M059J (cell line): ENCODE measurements around the gene ZNF562. TPM values are rescaled to one million over a fixed set of nuclear protein-coding genes. Genes with fewer than 3 reads are reported as not detected.
"Not testable (repeated sequence)": the region's sequence is repeated elsewhere in the genome, so short reads cannot be mapped to it uniquely, and the experiment has no call there.

Source experiments
- DNase-seq: peaks from one replicate; pipeline ENCODE4 v3.0.0-alpha.2; 2012; ENCODE audit warnings: low read depth
- total RNA-seq: library from RNA; depleted of rRNA; stranded (reverse); fragments of >200 nt; shearing (Covaris generic); gene quantifications from 2 replicates; pipeline ENCODE4 v1.2.3, GENCODE V29; 2014; rRNA removed

The ZNF562 gene
- total RNA-seq: 17.4 and 27.4 TPM in 2 replicates

DNA sequence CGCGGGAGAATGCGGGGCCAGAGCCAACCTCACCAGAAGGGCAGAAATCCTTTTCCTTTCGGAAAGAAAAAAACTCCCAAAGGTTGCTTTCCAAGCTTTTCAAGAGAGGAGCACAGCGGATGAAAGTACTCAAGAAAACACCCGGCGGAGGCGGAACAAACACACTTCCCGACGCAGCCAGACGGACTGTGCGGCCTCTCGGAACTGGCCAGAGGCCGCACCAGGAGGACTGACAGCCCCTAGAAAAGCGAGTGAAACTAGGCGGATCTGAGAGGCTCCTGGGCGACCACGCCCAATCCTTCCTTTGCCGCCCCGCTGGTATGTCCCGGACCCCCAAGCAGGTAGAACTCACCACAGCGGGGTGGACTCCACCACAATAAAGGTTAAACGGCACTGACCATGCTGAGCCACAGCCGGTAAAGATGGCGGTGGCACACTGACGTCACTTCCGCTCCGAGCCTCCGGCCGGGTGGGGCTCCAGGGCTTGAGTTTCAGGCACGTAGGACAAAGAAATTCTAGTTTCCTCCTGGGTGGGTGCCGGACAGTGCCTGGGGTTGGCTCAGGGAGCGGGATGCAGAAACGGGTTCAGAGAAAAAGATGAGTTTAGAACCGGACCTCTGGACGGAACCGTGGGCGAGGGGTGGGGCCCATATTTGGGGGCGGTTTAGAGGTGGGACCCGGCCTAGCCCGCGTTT lies at the start of gene ZNF562:
Gene ZNF562, minus strand, starts transcription at position 438 of the 695 bp plus-strand sequence. CDS start 14,356 bp downstream, outside the sequence.
- peak; percentile 86 for DNase-seq

DNA sequence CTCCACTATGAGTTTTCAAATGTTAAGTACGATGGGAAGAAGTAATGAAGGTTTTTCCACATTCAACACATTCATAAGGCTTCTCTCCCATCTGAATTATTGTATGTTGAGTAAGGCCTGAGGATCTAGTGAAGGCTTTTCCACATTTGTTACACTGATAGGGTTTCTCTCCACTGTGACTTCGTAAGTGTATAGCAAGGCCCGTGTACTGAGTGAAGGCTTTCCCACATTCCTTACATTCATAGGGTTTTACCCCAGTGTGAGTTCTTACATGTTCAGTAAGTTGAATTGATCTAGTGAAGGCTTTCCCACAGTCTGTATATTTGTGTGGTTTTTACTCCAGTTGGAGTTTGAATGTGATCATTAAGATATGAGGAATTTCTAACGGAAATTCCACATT lies 49.3 kb upstream of the ZNF562 start:
- no peak for DNase-seq

DNA sequence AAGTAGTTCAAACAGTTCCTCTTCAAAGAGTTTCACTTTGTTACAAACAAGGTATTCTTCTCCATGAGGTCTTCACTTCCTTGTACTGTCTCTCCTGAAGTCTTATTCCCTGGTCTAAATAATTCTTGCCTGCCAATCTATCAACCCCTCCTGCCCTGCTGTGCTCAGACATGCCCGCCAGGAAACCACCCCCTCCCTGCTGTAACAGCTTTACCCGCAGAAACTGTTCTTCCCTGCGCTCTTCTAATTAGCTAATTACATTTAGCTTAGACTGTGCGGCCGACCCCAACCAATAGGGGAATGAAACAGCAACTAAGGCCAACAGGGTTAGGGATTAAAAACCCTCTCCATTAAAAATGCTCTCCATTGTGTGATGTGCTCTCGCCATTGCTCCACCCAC lies 47.0 kb upstream of the ZNF562 start:
- no peak for DNase-seq

DNA sequence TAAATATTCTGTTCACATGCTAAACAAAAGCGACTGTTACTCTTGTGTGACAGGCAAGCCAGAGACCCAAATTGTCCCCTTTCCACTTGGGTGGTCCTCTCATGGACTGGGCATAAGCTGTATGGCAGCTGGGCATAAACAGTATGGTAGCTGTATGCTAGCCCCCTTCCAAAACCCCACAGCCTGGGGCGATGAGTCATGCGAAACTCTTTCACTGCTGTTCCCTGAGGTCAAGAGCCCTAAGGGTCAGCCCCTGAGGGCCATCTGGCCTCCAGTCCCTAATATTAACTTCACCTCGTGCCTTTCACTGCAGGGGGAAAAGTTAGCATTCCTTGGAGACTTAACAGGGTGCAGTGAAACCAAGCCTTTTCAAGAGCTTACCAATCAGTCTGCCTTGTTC lies 45.6 kb upstream of the ZNF562 start:
- DNase-seq: no peak

DNA sequence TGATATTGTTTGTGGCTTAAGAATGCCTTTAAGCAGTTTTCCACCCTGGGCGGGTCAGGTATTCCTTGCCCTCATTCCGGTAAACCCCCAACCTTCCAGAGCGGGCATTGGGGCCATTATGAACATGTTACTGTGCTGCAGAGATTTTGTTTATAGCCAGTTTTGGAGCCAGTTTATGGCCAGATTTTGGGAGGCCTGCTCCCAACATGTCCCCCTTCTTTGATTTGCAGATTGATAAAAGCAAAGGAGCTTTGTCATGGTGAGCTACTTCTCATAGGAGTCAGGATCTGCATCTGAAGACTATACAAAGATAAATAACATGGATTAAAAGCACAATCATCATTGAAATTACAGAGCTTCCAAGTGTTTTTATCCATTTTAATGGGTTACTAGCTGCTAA lies 36.9 kb upstream of the ZNF562 start:
- no peak for DNase-seq

DNA sequence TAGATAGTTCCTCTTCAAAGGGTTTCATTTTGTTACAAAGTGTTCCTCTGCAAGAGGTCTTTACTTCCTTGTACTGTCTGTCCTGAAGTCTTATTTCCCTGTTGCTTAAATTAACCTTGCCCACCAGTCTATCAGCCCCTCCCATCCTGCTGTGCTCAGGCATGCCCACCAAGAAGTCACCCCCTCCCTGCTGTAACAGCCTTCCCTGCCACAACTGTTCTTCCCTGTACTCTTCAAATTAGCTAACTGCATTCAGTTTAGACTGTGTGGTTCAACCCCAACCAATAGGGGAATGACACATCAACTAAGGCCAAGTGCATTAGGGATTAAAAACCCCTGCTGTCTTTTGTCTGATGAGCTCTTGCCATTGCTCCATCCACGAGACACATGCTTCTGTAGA lies 34.4 kb upstream of the ZNF562 start:
- DNase-seq: no peak

DNA sequence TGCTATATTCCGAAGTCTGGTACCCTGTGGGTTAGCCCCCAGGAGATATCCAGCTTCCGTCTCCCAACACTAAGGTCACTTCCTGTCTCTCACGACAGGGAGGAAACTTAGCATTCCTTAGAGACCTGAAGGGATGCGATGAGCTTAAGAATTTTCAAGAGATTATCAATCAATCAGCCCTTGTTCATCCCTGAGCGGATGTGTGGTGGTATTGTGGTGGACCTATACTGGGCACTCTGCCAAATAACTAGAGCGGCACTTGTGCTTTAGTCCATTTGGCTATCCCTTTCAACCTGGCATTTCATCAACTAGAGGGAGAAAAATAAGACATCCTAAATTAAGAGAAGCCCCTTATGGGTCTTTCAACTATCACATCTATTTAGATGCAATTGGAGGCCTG lies 30.9 kb upstream of the ZNF562 start:
- DNase-seq: peak; percentile 2

DNA sequence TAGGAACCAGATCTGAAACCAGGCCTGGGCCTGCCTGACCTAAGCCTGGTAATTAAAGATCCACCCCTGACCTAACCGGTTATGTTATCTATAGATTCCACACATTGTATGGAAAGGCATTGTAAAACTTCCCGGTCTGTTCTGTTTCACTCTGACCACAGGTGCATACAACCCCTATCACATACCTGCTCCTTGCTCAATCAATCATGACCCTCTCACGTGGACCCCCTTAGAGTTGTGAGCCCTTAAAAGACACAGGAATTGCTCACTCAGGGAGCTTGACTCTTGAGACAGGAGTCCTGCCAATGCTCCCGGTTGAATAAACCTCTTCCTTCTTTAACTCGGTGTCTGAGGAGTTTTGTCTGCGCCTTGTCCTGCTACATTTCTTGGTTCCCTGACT lies 27.3 kb upstream of the ZNF562 start:
- DNase-seq: no peak

DNA sequence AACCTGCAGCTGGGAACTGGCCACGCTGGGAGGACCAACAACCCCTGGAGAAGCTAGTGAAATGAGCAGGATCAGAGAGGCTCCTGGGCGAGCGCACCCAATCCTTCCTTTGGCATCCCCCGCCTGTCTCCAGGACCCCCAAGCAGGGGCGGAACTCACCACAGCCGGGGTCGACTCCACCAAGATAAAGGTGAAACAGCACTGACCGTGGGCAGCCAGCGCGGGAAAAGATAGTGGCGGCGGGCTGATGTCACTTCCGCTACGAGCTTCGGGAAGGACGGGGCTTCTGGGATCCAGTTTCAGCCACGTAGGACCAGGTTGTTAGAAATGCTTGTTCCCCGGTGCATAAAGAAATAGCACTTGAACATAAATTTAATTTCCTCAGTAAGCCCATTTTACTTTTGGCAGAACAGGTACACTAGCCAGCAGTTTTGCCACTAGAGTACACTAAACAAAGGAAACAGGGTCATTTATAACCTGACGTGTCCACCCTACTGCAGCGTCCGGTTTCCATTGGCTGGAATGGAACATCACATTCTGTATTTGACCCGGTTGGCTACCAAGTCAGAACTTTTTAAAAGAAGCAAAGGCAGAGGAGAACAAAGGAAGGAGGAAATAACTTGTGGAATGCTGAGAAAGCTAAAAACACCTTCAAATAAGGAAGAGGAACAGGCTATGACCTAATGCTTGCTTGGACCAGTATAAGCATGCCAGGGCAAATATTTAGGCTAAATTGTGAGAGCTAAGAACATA lies 25.5 kb upstream of the ZNF562 start:
- no peak for DNase-seq

DNA sequence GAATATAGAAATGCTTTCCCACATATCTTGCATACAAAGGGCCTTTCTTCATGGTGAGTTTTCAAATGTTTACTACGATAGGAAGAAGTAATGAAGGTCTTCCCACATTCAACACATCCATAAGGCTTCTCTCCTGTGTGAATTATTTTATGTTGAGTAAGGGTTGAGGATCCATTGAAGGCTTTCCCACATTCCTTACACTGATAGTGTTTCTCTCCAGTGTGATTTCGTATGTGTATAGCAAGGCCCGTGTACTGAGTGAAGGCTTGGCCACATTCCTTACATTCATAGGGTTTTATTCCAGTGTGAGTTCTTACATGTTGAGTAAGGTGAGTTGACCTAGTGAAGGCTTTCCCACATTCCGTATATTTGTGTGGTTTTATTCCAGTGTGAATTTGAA lies 15.4 kb upstream of the ZNF562 start:
- DNase-seq: not testable (repeated sequence)

DNA sequence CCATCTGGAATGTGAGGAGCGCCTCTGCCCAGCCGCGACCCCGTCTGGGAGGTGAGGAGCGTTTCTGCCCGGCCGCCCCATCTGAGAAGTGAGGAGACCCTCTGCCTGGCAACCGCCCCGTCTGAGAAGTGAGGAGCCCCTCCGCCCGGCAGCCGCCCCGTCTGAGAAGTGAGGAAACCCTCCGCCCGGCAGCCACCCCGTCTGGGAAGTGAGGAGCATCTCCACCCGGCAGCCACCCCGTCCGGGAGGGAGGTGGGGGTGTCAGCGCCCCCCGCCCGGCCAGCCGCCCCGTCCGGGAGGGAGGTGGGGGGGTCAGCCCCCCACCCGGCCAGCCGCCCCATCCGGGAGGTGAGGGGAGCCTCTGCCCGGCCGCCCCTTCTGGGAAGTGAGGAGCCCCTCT lies 5.1 kb upstream of the ZNF562 start:
- DNase-seq: not testable (repeated sequence)

DNA sequence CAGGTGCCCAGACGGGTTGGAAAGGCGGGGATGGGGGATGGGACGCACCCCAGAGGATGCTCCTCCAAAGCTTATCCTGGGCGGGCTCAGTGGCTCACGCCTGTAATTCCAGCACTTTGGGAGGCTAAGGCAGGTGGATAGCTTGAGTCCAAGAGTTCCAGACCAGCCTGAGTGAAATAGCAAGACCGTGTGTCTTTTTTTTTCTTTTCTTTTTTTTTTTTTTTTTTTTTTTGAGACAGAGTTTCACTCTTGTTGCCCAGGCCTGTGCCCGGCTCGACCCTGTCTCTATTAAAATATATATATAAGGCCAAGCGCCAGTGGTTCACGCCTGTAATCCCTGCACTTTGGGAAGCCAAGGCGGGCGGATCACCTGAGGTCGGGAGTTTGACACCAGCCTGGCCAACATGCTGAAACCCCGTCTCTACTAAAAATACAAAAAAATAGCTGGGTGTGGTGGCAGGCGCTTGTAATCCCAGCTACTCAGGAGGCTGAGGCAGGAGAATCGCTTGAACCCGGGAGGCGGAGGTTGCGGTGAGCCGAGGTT lies 530 bp upstream of the ZNF562 start:
- not testable (repeated sequence) for DNase-seq

DNA sequence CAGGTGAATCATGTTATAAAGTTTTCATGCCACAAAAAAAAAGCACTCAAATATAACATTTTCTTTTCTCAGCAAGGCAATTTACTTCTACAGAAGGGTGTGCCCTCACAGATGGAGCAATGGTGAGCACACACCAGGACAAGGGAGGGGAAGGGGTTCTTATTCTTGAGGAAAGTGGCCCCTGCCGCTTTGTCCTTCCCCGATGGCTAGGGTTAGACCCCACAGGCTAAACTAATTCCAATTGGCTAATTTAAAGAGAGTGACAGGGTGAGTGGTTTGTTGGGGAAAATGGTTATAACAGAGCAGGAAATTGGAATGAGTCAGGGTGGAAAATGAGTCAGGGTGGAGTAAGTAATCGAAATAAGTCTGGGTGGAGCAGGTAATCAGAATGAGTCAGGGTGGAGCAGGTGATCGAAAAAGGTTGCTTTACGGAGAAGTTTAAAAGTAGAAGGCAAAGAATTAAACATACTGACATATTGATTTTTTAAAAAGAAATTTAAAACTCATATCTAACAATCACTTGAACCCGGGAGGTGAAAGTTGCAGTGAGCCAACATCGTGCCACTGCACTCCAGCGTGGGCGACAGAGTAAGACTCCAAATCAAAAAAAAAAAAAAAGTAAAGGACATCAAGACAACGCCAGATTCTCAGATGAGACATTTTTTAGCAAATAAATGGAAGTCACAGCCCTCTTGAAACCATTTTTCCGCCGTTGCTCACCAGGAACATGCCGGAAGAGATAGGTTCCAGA lies 813 bp downstream of the ZNF562 start:
- DNase-seq: peak; percentile 26

DNA sequence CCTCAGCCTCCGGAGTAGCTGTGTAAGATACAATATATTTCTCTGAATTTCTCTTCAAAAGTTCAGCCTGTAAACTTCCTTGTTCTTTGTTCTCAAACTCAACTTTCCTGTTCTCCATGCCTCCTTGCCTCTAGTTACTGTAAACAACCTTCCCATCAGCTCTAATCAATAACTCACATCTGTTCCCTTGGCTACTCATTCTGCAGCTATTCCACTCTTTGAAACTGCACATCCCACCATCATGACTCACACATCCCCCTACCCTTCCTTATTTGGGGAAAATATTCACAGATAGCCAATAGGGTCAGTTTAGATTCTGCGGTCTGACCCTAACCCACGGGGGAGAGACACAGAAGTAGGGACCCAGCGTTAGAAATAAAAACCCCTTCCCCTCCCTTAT lies 2.0 kb downstream of the ZNF562 start:
- no peak for DNase-seq

DNA sequence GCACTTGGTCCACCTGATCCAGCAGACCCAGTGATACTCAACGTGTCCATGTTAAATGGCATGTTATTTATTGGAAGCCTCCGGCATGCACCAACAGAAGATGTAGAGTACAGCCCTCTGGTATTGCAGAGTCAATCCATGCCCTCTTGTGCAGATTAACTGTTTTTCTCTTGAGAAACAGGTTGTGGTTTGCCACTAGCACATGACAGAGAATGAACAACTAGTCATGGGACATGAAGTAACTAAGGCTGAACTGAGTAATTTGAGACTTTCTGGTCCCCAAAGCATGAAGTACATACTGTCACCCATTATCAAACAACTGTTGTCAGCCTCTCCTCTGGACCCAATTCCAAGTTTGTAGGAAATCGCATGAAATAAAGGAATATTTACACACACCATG lies 3.2 kb downstream of the ZNF562 start:
- DNase-seq: no peak

DNA sequence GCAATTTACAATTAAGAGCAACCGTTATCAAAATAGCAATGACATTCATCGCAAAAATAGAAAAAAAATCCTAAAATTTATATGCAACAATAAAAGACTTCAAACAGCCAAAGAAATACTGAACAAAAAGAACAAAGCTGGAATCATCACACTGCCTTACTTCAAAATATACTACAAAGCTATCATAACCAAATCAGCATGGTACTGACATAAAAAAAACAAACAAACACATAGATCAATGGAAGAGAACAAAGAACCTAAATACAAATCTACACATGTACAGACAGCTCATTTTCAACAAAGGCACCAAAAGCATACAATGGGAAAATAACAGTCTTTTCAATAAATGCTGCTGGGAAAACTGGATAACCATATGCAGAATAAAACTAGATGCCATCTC lies 6.4 kb downstream of the ZNF562 start:
- no peak for DNase-seq

DNA sequence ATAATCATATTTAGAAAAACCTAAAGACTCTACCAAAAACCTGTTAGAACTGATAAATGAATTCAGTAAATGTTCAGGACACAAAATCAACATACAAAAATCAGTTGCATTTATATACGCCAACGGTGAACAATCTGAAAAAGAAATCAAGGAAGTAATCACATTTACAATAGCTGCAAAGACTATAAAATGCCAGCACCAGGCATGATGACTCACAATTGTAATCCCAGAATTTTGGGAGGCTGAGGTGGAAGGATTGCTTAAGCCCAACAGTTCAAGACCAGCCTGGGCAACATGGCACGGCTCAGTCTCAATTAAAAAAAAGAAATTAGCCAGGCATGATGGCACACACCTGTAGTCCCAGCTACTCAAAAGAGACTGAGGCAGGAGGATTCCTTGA lies 7.0 kb downstream of the ZNF562 start:
- peak; percentile 18 for DNase-seq

DNA sequence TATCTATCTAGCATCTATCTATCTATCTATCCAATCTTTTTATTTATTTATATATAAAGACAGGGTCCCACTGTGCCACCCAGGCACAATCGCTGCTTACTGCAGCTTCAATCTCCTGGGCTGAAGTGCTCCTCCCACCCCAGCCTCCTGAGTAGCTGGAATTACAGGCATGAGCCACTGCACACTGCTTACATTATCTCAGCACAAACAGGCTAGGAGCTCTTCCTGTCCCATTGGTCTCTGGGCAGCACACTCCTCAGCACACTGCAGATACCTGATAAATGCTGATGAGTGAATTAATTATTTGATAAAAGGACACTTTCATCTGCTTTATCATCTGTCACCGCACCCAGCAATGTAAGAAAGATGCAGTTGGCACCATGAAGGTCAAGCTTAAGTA lies 16.1 kb downstream of the ZNF562 start:
- no peak for DNase-seq

DNA sequence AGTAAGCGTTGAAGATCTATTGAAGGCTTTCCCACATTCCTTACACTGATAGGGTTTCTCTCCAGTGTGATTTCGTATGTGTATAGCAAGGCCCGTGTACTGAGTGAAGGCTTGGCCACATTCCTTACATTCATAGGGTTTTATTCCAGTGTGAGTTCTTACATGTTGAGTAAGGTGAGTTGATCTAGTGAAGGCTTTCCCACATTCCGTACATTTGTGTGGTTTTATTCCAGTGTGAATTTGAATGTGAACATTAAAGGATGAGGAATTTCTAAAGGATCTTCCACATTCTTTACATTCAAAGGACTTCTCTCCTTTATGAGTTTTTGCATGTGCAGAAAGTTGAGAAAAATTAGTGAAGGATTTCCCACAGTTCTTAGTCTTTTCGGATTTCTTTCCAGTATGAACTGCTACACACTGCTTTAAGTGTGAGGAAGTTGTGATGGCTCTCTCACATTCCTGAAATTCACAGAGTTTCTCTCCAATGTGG lies 21.8 kb downstream of the ZNF562 start:
- not testable (repeated sequence) for DNase-seq

DNA sequence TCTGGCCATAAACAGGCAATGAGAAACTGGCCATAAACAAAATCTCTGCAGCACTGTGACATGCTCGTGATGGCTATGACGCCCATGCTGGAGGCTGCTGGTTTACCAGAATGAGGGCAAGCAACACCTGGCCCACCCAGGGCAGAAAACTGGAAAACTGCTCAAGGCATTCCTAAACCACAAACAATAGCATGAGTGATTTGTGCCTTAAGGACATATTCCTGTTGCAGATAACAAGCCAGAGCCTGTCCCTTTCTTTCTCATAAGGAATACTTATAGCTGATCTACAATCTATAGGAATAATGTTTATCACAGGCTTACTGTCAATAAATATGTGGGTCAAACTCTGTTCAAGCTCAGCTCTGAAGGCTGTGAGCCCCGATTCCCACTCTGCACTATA lies 23.4 kb downstream of the ZNF562 start:
- not testable (repeated sequence) for DNase-seq

DNA sequence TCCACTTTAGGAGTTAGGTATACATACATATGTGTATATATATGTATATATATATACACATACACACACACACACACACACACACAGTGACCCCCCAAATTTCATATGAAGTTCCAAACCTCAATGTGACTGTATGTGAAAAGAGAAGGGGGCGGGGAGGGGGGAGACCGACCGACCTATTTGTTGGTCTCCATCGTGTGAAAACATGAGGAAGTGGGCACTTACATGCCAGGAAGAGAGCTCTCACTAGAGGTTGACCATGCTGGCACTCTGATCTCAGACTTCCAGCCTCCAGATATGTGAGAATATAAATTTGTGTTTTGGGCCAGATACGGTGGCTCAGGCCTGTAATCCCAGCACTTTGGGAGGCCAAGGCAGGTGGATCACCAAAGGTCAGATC lies 24.6 kb downstream of the ZNF562 start:
- no peak for DNase-seq

DNA sequence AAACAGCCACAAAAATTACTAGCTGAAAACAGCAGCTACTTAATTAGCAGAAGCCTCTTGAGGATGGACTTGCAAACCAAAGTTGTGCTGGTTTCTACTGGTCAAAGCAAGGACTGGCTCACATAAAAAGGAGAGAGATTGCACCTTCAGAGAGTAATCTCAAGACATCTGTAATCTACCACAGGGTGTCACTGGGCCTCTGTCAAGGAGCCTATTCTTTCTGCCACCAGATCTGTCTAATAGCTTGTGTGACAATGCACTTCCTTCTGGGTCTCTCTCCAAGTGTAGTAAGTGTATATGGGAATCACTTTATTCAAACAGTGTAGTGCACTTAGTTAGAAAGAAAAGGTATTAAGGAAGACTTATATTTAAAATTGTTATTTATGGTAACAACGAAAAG lies 29.4 kb downstream of the ZNF562 start:
- DNase-seq: no peak
